Thymus (tissue), 11 donors: ENCODE measurements around the gene BEX3. TPM values are rescaled to one million over a fixed set of nuclear protein-coding genes. Genes with fewer than 3 reads are reported as not detected.

ENCODE experiments used
- DNase-seq, 9 donors: peaks; one replicate each; pipeline ENCODE4 v3.0.0-alpha.2; 2013; ENCODE audit warnings: low spot score in 9 of 9, low read depth in 6 of 9, missing footprints in 1 of 9
- H3K27ac ChIP-seq, 2 donors: one replicate each; pipeline ENCODE4 v1.5.1; 2013; ENCODE audit warnings: control low read depth in 1 of 2, low read depth in 1 of 2, low read length in 1 of 2, mild to moderate bottlenecking in 1 of 2, moderate library complexity in 1 of 2
- H3K27me3 ChIP-seq, 2 donors: one replicate each; pipeline ENCODE4 v1.5.1; 2013; ENCODE audit warnings: low read length in 1 of 2; ENCODE audit not compliant: control insufficient read depth in 2 of 2, insufficient read depth in 1 of 2
- H3K36me3 ChIP-seq, 2 donors: one replicate each; pipeline ENCODE4 v1.5.1; 2013; ENCODE audit warnings: low read length in 1 of 2, mild to moderate bottlenecking in 1 of 2, moderate library complexity in 1 of 2; ENCODE audit not compliant: control insufficient read depth in 2 of 2, insufficient read depth in 2 of 2
- H3K4me1 ChIP-seq, 2 donors: one replicate each; pipeline ENCODE4 v1.5.1; 2013; ENCODE audit warnings: low read length in 2 of 2; ENCODE audit not compliant: control insufficient read depth in 2 of 2, insufficient read depth in 2 of 2
- H3K4me3 ChIP-seq, 2 donors: one replicate each; pipeline ENCODE4 v1.5.1; 2013; ENCODE audit warnings: low read length in 2 of 2, control low read depth in 1 of 2, mild to moderate bottlenecking in 1 of 2
- H3K9me3 ChIP-seq, 2 donors: one replicate each; pipeline ENCODE4 v1.5.1; 2013; ENCODE audit warnings: low read length in 1 of 2, mild to moderate bottlenecking in 1 of 2; ENCODE audit not compliant: control insufficient read depth in 2 of 2, insufficient read depth in 1 of 2
- WGBS: extraction: QIAGEN DNeasy Blood & Tissue Kit; methylation state at CpG from one replicate; pipeline ENCODE4 v1.1.7; 2013; 5-methylcytosine and 5-hydroxymethylcytosine counted together
- polyA plus RNA-seq: library from polyadenylated mRNA; stranded (reverse); fragments of 200-250 nt; gene quantifications from one replicate; pipeline ENCODE4 v1.2.3, GENCODE V29; 2013
- total RNA-seq: library from RNA; stranded (reverse); fragments of 120-200 nt; gene quantifications from one replicate; pipeline ENCODE4 v1.2.4, GENCODE V29; 2013
- donor health status: healthy.

BEX3 gene
- total and polyA plus RNA-seq, 2 donors = 126 to 218 TPM

DNA sequence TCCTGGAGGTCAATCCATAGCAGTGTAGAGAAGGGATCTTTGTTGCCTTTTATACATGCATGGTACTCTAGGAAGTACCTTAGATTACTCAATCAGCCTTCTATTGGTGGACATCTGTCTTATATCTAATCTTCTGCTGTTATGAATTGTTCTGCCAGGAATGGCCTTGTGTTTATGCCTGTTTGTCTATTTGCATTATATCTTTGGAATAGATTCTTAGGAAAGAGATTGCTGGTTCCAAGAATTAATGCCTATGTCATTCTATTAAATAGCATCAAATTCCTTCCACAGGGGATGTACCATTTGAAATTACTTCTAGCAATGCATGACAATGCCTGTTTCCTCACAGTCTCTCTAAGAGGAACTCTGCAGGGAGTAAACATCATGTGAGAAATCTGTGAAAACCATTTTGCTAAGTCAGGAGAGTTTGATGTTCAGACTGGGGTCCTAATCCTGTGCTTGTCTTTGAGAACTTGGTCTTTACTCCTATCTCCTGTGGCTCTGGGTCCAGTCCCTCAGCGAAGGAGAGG is 42.5 kb downstream of the BEX3 start:
- 92% methylated on average over 1 of the region's 1 CpG for WGBS
- no peak for DNase-seq
- H3K4me3 ChIP-seq = no peak overlapping the region
- no peaks in the 10 kb centered on the region for H3K36me3 ChIP-seq
- no peaks in the 10 kb centered on the region for H3K4me1 ChIP-seq
- no peaks in the 10 kb centered on the region for H3K9me3 ChIP-seq
- H3K27ac ChIP-seq = no peak overlapping the region
- H3K27me3 ChIP-seq = no peaks in the 10 kb centered on the region

DNA sequence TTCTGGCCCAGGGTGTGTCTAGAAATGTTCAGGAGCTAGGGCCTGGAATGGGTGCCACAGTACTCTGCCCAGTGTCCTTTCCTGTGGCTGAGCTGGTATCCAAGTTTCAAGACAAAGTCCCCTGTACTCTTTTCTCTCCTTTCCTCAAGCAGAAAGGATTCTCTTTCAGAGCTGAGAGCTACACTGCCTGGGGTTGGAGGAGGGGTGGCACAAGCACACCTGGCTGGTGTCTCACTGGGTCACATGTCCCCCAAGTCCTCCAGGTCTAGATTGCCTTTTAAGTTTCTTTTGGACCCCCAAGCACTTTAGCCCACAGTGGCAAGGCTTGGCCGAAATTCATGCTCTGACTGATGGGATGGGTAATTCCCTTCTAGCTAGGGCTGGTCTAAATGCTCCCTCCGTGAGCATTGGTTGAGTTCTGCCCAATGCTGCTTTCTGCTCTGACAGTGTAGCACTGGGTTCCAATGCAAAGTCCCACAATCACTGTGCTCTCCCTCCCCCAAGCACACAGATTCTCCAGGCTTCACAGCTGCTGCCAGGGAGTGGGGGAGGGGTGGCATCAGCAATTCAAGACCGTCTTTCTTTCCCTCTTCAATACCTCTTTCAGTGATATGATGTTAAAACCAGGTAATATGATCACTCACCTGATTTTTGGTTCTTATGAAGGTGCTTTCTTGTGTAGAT is 47.8 kb downstream of the BEX3 start:
- Histone ChIP-seq H3K9me3 (no peaks in the 10 kb centered on the region), H3K36me3 (no peaks in the 10 kb centered on the region), H3K27me3 (no peaks in the 10 kb centered on the region), H3K4me1 (no peaks in the 10 kb centered on the region), H3K27ac (no peak overlapping the region), H3K4me3 (no peak overlapping the region)
- 87% methylated on average over 3 of the region's 3 CpGs for WGBS
- peak in 1 of 9 donors; percentile 9 for DNase-seq

Other genes with a start within 250 kb of the BEX3 start
- gene BEX4, start 161.4 kb upstream of the BEX3 start, total RNA-seq = 39.0 TPM
- gene BEX4, start 161.4 kb upstream of the BEX3 start, polyA plus RNA-seq = 105 TPM
- 90.6 TPM for gene TCEAL8, start 121.4 kb upstream of the BEX3 start, total RNA-seq
- 116 TPM for gene TCEAL8, start 121.4 kb upstream of the BEX3 start, polyA plus RNA-seq
- 0.42 TPM for gene TCEAL5, start 99.8 kb upstream of the BEX3 start, total RNA-seq
- gene TCEAL5, start 99.8 kb upstream of the BEX3 start, polyA plus RNA-seq = 0.52 TPM
- gene BEX2, start 65.5 kb upstream of the BEX3 start, total RNA-seq = 26.1 TPM
- gene BEX2, start 65.5 kb upstream of the BEX3 start, polyA plus RNA-seq = 77.7 TPM
- 6.1 TPM for gene TCEAL7, start 46.3 kb upstream of the BEX3 start, total RNA-seq
- gene TCEAL7, start 46.3 kb upstream of the BEX3 start, polyA plus RNA-seq = 18.6 TPM
- gene TCEAL9, start 20.0 kb upstream of the BEX3 start, total RNA-seq = 33.2 TPM
- 192 TPM for gene TCEAL9, start 20.0 kb upstream of the BEX3 start, polyA plus RNA-seq
- gene RAB40A, start 143.0 kb downstream of the BEX3 start, total RNA-seq = 0.09 TPM
- 0.48 TPM for gene RAB40A, start 143.0 kb downstream of the BEX3 start, polyA plus RNA-seq
- gene TCEAL4, start 209.0 kb downstream of the BEX3 start, total RNA-seq = 27.2 TPM
- 200 TPM for gene TCEAL4, start 209.0 kb downstream of the BEX3 start, polyA plus RNA-seq
- gene TCEAL3, start 231.4 kb downstream of the BEX3 start, total RNA-seq = 5.5 TPM
- gene TCEAL3, start 231.4 kb downstream of the BEX3 start, polyA plus RNA-seq = 25.9 TPM